Neural progenitor cell (in vitro differentiated cells): ENCODE data around the gene CNN1. TPM values are rescaled to one million over a fixed set of nuclear protein-coding genes. Genes with fewer than 3 reads are reported as not detected.
A peak's percentile ranks its signal among the peaks of the same experiment; 100 is the strongest.

ENCODE experiments used
- DNase-seq: peaks from one replicate; pipeline ENCODE4 v3.0.0-alpha.2; 2016; ENCODE audit warnings: low spot score
- H2AFZ ChIP-seq: fragments of 200-600 bp; sonication (generic); replicated peaks from 2 replicates; pipeline ENCODE4 v1.6.1; 2016; ENCODE audit warnings: antibody characterized with exemption
- H3F3A ChIP-seq: fragments of 200-600 bp; sonication (generic); 2 replicates; pipeline ENCODE4 v1.6.1; 2016; ENCODE audit warnings: antibody characterized with exemption, low read depth
- H3K27ac ChIP-seq: fragments of 200-600 bp; sonication (generic); 2 replicates; pipeline ENCODE4 v1.5.1; 2016; ENCODE audit warnings: mild to moderate bottlenecking
- H3K27me3 ChIP-seq: fragments of 200-600 bp; sonication (generic); 2 replicates; pipeline ENCODE4 v1.6.1; 2016; ENCODE audit warnings: mild to moderate bottlenecking, moderate library complexity
- H3K36me3 ChIP-seq: fragments of 200-600 bp; sonication (generic); 2 replicates; pipeline ENCODE4 v1.5.1; 2016
- H3K4me1 ChIP-seq: fragments of 200-600 bp; sonication (generic); 2 replicates; pipeline ENCODE4 v1.6.1; 2016; ENCODE audit warnings: mixed run types
- H3K4me2 ChIP-seq: fragments of 200-600 bp; sonication (generic); 2 replicates; pipeline ENCODE4 v1.6.1; 2016
- H3K4me3 ChIP-seq: fragments of 200-600 bp; sonication (generic); 2 replicates; pipeline ENCODE4 v1.5.1; 2016
- H3K79me2 ChIP-seq: fragments of 200-600 bp; sonication (generic); 2 replicates; pipeline ENCODE4 v1.6.1; 2016; ENCODE audit warnings: low read depth
- H3K9ac ChIP-seq: fragments of 200-600 bp; sonication (generic); 2 replicates; pipeline ENCODE4 v1.6.1; 2016
- H3K9me3 ChIP-seq: fragments of 200-600 bp; sonication (generic); 2 replicates; pipeline ENCODE4 v1.5.1; 2016; ENCODE audit warnings: low read depth
- H4K20me1 ChIP-seq: fragments of 200-600 bp; sonication (generic); 2 replicates; pipeline ENCODE4 v1.6.1; 2016; ENCODE audit warnings: low read depth
- H3K27ac Mint-ChIP-seq: 3 replicates; pipeline ENCODE4 v1.8.0; 2021; ENCODE audit warnings: mixed read lengths
- H3K27me3 Mint-ChIP-seq: 2 replicates; pipeline ENCODE4 v1.8.0; 2022; ENCODE audit warnings: low read depth, mild to moderate bottlenecking, inconsistent platforms, moderate library complexity, mixed read lengths; ENCODE audit not compliant: insufficient read depth
- H3K36me3 Mint-ChIP-seq: 3 replicates; pipeline ENCODE4 v1.8.0; 2021; ENCODE audit warnings: mixed read lengths
- H3K4me1 Mint-ChIP-seq: 3 replicates; pipeline ENCODE4 v1.8.0; 2021; ENCODE audit warnings: mixed read lengths
- H3K4me3 Mint-ChIP-seq: 3 replicates; pipeline ENCODE4 v1.8.0; 2021; ENCODE audit warnings: mild to moderate bottlenecking, moderate library complexity, mixed read lengths
- H3K9me3 Mint-ChIP-seq: 3 replicates; pipeline ENCODE4 v1.8.0; 2020; ENCODE audit warnings: mixed read lengths
- CTCF ChIP-seq: fragments of 200-600 bp; sonication (generic); IDR thresholded peaks from 2 replicates; pipeline ENCODE4 v1.5.1; 2017; ENCODE audit warnings: antibody characterized with exemption, mild to moderate bottlenecking
- EZH2 ChIP-seq: fragments of 200-600 bp; sonication (generic); IDR thresholded peaks from 2 replicates; pipeline ENCODE4 v1.6.1; 2017; ENCODE audit warnings: antibody characterized with exemption, mild to moderate bottlenecking, moderate library complexity
- EZH2phosphoT487 ChIP-seq: fragments of 200-600 bp; sonication (generic); IDR thresholded peaks from 2 replicates; pipeline ENCODE4 v1.6.1; 2017; ENCODE audit warnings: antibody characterized with exemption
- total RNA-seq: library from RNA; depleted of rRNA; stranded (reverse); fragments of >200 nt; gene quantifications from 2 replicates; pipeline ENCODE4 v1.2.3, GENCODE V29; 2015; ENCODE audit warnings: low replicate concordance

The CNN1 gene
- total RNA-seq, 1 donor from 2014 or later, result 7.0 TPM

DNA sequence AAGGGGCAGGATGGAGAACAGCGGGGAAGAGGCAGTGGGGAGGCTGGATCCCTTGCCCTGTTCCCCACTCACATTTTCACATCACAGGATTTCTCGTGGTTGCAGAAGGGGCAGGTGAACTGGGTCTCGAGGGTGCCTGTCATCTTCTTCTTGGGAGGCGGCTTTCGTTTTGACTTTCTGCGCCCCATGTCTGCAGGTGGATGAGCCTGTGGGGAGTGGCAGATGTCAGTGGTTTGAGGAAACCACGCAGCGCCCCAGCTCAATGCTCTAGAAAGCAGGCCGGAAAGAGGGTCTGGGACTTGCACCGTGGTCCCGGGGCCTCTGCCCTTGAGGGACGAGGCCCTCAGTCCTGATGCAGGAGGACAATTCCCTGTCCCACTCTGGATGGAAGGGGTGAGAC lies 15.5 kb downstream of the CNN1 start:
- Histone ChIP-seq H3K4me1 (peaks cover 5% of the 10 kb centered on the region), H3K79me2 (peaks cover 40% of the 10 kb centered on the region), H3K4me2 (no peak overlapping the region), H2AFZ (no peak overlapping the region), H3K36me3 (no peaks in the 10 kb centered on the region), H3K27me3 (no peaks in the 10 kb centered on the region), H3K27ac (no peak overlapping the region), H3F3A (no peaks in the 10 kb centered on the region), H3K9me3 (no peaks in the 10 kb centered on the region), H3K9ac (no peak overlapping the region), H3K4me3 (no peak overlapping the region), H4K20me1 (peaks cover 22% of the 10 kb centered on the region)
- no peaks in the 10 kb centered on the region for H3K9me3 Mint-ChIP-seq
- peaks cover 4% of the 10 kb centered on the region for H3K27me3 Mint-ChIP-seq
- H3K4me3 Mint-ChIP-seq, result no peak overlapping the region
- peaks cover 11% of the 10 kb centered on the region for H3K36me3 Mint-ChIP-seq
- DNase-seq, result no peak
- TF ChIP-seq CTCF (no peak), EZH2 (no peak), EZH2phosphoT487 (no peak)
- no peak overlapping the region for H3K27ac Mint-ChIP-seq
- H3K4me1 Mint-ChIP-seq, result peaks cover 14% of the 10 kb centered on the region

DNA sequence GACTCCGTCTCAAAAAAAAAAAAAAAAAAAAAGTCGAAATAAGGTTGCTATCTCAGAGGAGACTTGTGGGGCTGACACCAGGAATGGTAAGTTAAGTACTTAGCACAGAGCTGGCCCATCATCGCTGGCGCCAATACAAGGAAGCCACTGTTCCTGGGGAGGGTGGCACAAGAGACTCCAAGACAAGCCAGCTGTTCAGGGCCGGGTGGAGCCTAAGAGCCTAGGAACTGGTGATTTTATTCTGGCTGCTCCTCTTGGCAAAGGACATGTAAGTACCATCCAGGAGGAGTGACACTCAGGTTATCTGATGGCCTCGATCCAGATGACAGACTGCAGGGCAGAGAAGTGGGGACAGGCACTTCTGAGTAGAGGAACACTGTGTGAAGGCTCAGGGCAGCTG lies 16.6 kb downstream of the CNN1 start:
- peaks cover 22% of the 10 kb centered on the region for H4K20me1 ChIP-seq

DNA sequence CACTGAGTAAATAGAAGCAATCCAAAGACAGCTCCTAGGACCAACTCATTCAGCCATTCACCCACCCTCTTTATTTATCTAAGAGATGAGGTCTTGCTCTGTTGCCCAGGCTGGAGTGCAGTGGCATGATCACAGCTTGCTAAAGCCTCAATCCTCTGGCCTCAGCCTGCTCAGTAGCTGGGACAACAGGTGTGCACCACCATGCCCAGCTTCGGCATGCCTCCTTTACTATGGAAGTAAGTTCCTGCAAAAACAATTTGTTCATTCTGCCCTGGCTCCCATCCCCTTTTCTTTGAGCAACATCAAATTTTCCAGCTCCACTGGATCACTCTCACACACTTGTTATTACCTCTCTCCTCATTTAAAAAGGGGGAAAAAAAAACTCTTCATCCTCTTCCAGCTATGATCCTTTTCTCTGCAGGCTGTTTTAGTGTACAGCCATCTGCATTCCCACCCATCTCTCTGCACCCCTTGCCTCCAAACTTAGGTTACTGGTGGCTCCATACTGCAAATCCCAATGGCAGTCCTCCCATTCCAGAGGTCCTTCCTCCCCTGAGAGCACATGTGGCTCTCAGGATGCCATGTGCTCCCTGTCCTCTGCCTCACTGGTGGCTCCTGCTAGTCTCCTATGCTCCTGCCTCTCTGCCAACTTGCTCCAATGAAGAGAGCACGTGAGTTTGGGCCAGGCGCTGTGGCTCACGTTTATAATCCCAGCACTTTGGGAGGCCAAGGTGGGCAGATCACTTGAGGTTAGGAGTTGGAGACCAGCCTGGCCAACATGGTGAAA lies 18.2 kb downstream of the CNN1 start:
- Histone ChIP-seq H3K4me3 (no peak overlapping the region), H3F3A (peaks cover 4% of the 10 kb centered on the region), H3K4me1 (peaks cover 5% of the 10 kb centered on the region), H3K9ac (no peak overlapping the region), H4K20me1 (peaks cover 22% of the 10 kb centered on the region), H3K27me3 (no peaks in the 10 kb centered on the region), H2AFZ (no peak overlapping the region), H3K79me2 (peaks cover 40% of the 10 kb centered on the region), H3K4me2 (no peak overlapping the region), H3K36me3 (no peaks in the 10 kb centered on the region), H3K9me3 (no peaks in the 10 kb centered on the region), H3K27ac (no peak overlapping the region)
- Mint-ChIP-seq H3K36me3 (peaks cover 11% of the 10 kb centered on the region), H3K27me3 (peaks cover 4% of the 10 kb centered on the region), H3K4me1 (peaks cover 26% of the 10 kb centered on the region), H3K9me3 (no peaks in the 10 kb centered on the region), H3K27ac (no peak overlapping the region), H3K4me3 (peak overlapping the region; percentile 70)
- no peak for TF ChIP-seq EZH2phosphoT487
- no peak for TF ChIP-seq CTCF
- no peak for TF ChIP-seq EZH2
- DNase-seq, result no peak

More for the DNA sequence above, 16.6 kb downstream of the CNN1 start:
- Mint-ChIP-seq H3K4me1 (peaks cover 19% of the 10 kb centered on the region), H3K4me3 (peak overlapping the region; percentile 19), H3K27ac (no peak overlapping the region), H3K27me3 (peaks cover 4% of the 10 kb centered on the region), H3K9me3 (no peaks in the 10 kb centered on the region), H3K36me3 (peaks cover 11% of the 10 kb centered on the region)
- peaks cover 5% of the 10 kb centered on the region for H3K4me1 ChIP-seq
- H3K4me3 ChIP-seq, result no peak overlapping the region
- H3K9me3 ChIP-seq, result no peaks in the 10 kb centered on the region
- no peak overlapping the region for H3K9ac ChIP-seq
- H2AFZ ChIP-seq, result no peak overlapping the region
- no peak for DNase-seq
- peaks cover 4% of the 10 kb centered on the region for H3F3A ChIP-seq
- H3K36me3 ChIP-seq, result no peaks in the 10 kb centered on the region
- TF ChIP-seq EZH2phosphoT487, result no peak
- TF ChIP-seq CTCF, result no peak
- TF ChIP-seq EZH2, result no peak
- H3K4me2 ChIP-seq, result no peak overlapping the region
- H3K27ac ChIP-seq, result no peak overlapping the region
- H3K27me3 ChIP-seq, result no peaks in the 10 kb centered on the region
- H3K79me2 ChIP-seq, result peaks cover 40% of the 10 kb centered on the region
